GM13976 (cell line): ENCODE results near the gene AGBL2.
"Not testable (repeated sequence)": the region's sequence is repeated elsewhere in the genome, so short reads cannot be mapped to it uniquely, and the experiment has no call there.

Experiments
- DNase-seq: peaks from one replicate; pipeline ENCODE4 v3.0.0; 2012; ENCODE audit warnings: low spot score
- CTCF ChIP-seq: IDR thresholded peaks from 2 replicates; pipeline ENCODE4 v1.5.1; 2012; ENCODE audit warnings: borderline replicate concordance, mild to moderate bottlenecking; ENCODE audit not compliant: insufficient read depth; ENCODE audit errors: extremely low read depth, missing control alignments, control extremely low read depth
- in situ Hi-C: fragments of 300-500 bp; cut with MboI; formaldehyde crosslinking; loops from one replicate; pipeline ENCODE4 v1.12.0; 2022; ENCODE audit warnings: low sequenced_read_pairs, mixed read lengths, inconsistent platforms; ENCODE audit not compliant: unreplicated experiment

Gene AGBL2

GRCh38 chr11:47641600-47642098, 73.5 kb downstream of the AGBL2 start:
- no peak for TF ChIP-seq CTCF
- no peak for DNase-seq
- in situ Hi-C loops = no loop called here

GRCh38 chr11:47640506-47640905, 74.7 kb downstream of the AGBL2 start:
- DNase-seq, in situ Hi-C loops: not testable (repeated sequence)

- in situ Hi-C loops, DNase-seq: not testable (repeated sequence)
Observed at GRCh38 chr11:47636331-47636730, 78.8 kb downstream of the AGBL2 start.

- in situ Hi-C loops = no loop called here
- no peak for TF ChIP-seq CTCF
- DNase-seq = no peak
Observed at GRCh38 chr11:47631473-47631872, 83.7 kb downstream of the AGBL2 start.

GRCh38 chr11:47628026-47628425, 87.1 kb downstream of the AGBL2 start:
- in situ Hi-C loops = no loop called here
- DNase-seq = no peak
- TF ChIP-seq CTCF = no peak

GRCh38 chr11:47626234-47626633, 88.9 kb downstream of the AGBL2 start:
- in situ Hi-C loops = no loop called here
- DNase-seq = no peak
- TF ChIP-seq CTCF = no peak

GRCh38 chr11:47620836-47621378, 94.3 kb downstream of the AGBL2 start:
- TF ChIP-seq CTCF = no peak
- in situ Hi-C loops = no loop called here
- DNase-seq = no peak

GRCh38 chr11:47617417-47617809, 97.8 kb downstream of the AGBL2 start:
- in situ Hi-C loops = no loop called here
- TF ChIP-seq CTCF = no peak
- DNase-seq = no peak
